Endothelial cell of umbilical vein (primary cell): ENCODE measurements around the gene DAP. TPM values are rescaled to one million over a fixed set of nuclear protein-coding genes. Genes with fewer than 3 reads are reported as not detected.

Experiments
- BruUV-seq: library from RNA; stranded (reverse); fragments of 400-500 nt; replicated peaks from 2 replicates; lab custom pipeline; 2021; lab: Mats Ljungman, UMichigan
- CTCF ChIA-PET: fragments of 300-600, 350-600 bp; sonication (Branson Sonifier 250); formaldehyde crosslinking; loops from one replicate; lab custom pipeline; 2021; ENCODE audit warnings: antibody characterized with exemption, inconsistent platforms; lab: Charles Lee
- POLR2A ChIA-PET: fragments of 300-600, 350-600 bp; sonication (Branson Sonifier 250); formaldehyde crosslinking; loops from one replicate; lab custom pipeline; 2021; ENCODE audit warnings: antibody characterized with exemption, inconsistent platforms; lab: Charles Lee
- DNase-seq: peaks from one replicate; pipeline ENCODE4 v3.0.0-alpha.2; 2011; ENCODE audit warnings: low read depth, low spot score
- FAIRE-seq: peaks from 2 replicates; lab custom pipeline; 2011; peaks lifted over from hg19 to GRCh38; lab: Jason Lieb, UNC
- H2AFZ ChIP-seq: 2 replicates; pipeline ENCODE4 v1.6.0; 2012; ENCODE audit warnings: low read depth, low read length, control low read depth, inconsistent platforms
- H3K27ac ChIP-seq: 2 replicates; pipeline ENCODE4 v1.5.1; 2011; ENCODE audit warnings: low read depth, mild to moderate bottlenecking, control low read depth, low read length, moderate library complexity; ENCODE audit not compliant: insufficient read depth
- H3K27me3 ChIP-seq, 2 experiments: 2 replicates each; pipeline versions ENCODE4 v1.6.0 to v1.6.1; 2011; ENCODE audit warnings: low read length in 2 of 2, mixed read lengths in 1 of 2; ENCODE audit not compliant: control insufficient read depth in 2 of 2, insufficient read depth in 2 of 2
- H3K36me3 ChIP-seq, 2 experiments: 2 replicates in 1 of 2; 3 replicates in 1 of 2; pipeline ENCODE4 v1.5.1; 2011; ENCODE audit warnings: low read length in 2 of 2, mild to moderate bottlenecking in 1 of 2, moderate library complexity in 1 of 2; ENCODE audit not compliant: control insufficient read depth in 2 of 2, insufficient read depth in 2 of 2; ENCODE audit errors: extremely low read depth in 1 of 2
- H3K4me1 ChIP-seq: 3 replicates; pipeline ENCODE4 v1.5.1; 2011; ENCODE audit warnings: mild to moderate bottlenecking, low read length; ENCODE audit not compliant: control insufficient read depth, insufficient read depth; ENCODE audit errors: extremely low read depth
- H3K4me2 ChIP-seq: 2 replicates; pipeline ENCODE4 v1.6.1; 2011; ENCODE audit warnings: low read length, control low read depth, mixed read lengths; ENCODE audit not compliant: insufficient read depth
- H3K4me3 ChIP-seq, 3 experiments: fragments of 200-600 bp in 1 of 3; sonication (generic), shearing (Covaris generic) in 1 of 3; replicated peaks in 1 of 3; 2 replicates each; pipeline ENCODE4 v1.5.1; 2011 to 2016; ENCODE audit warnings: control low read depth in 3 of 3, low read length in 3 of 3, mild to moderate bottlenecking in 2 of 3, inconsistent platforms in 1 of 3, low read depth in 1 of 3, moderate library complexity in 1 of 3; ENCODE audit not compliant: insufficient read depth in 1 of 3
- H3K79me2 ChIP-seq: 2 replicates; pipeline ENCODE4 v1.6.0; 2012; ENCODE audit warnings: low read length, inconsistent platforms; ENCODE audit not compliant: control insufficient read depth, insufficient read depth
- H3K9ac ChIP-seq: replicated peaks from 2 replicates; pipeline ENCODE3; 2011; ENCODE audit warnings: low read length, control low read depth; ENCODE audit not compliant: insufficient read depth; ENCODE audit errors: extremely low read depth
- H3K9me1 ChIP-seq: replicated peaks from 3 replicates; pipeline ENCODE4 v1.6.0; 2011; ENCODE audit warnings: mild to moderate bottlenecking, low read length; ENCODE audit not compliant: control insufficient read depth, insufficient read depth; ENCODE audit errors: extremely low read depth
- H3K9me3 ChIP-seq: replicated peaks from 2 replicates; pipeline ENCODE4 v1.5.1; 2012; ENCODE audit warnings: low read length, inconsistent platforms; ENCODE audit not compliant: control insufficient read depth, insufficient read depth
- H4K20me1 ChIP-seq: replicated peaks from 2 replicates; pipeline ENCODE3; 2011; ENCODE audit warnings: mild to moderate bottlenecking, low read length; ENCODE audit not compliant: control insufficient read depth, insufficient read depth; ENCODE audit errors: extremely low read depth
- CTCF ChIP-seq, 2 donors: IDR thresholded peaks; 1 replicate in 1 of 2; 2 replicates in 1 of 2; pipeline ENCODE4 v1.5.1; 2011; ENCODE audit warnings: low read length in 2 of 2, mild to moderate bottlenecking in 2 of 2, moderate library complexity in 2 of 2, control low read depth in 1 of 2, inconsistent platforms in 1 of 2, low read depth in 1 of 2; ENCODE audit not compliant: insufficient read depth in 1 of 2; ENCODE audit errors: extremely low read depth in 1 of 2
- EZH2 ChIP-seq: IDR thresholded peaks from 2 replicates; pipeline ENCODE4 v1.6.1; 2012; ENCODE audit warnings: borderline replicate concordance, low read depth, mild to moderate bottlenecking, moderate library complexity, low read length, inconsistent platforms; ENCODE audit not compliant: severe bottlenecking
- FOS ChIP-seq: IDR thresholded peaks from 2 replicates; pipeline ENCODE4 v1.6.1; 2011; ENCODE audit warnings: mild to moderate bottlenecking, low read length, moderate library complexity, borderline replicate concordance; ENCODE audit not compliant: insufficient read depth
- GATA2 ChIP-seq: IDR thresholded peaks from 2 replicates; pipeline ENCODE4 v1.7.0; 2011; ENCODE audit warnings: low read depth, mild to moderate bottlenecking, moderate library complexity, mixed read lengths, low read length; ENCODE audit not compliant: insufficient read length, insufficient read depth
- JUN ChIP-seq: IDR thresholded peaks from 2 replicates; pipeline ENCODE4 v1.6.1; 2011; ENCODE audit warnings: borderline replicate concordance, low read depth; ENCODE audit not compliant: insufficient read length, insufficient read depth
- MAX ChIP-seq: IDR thresholded peaks from 2 replicates; pipeline ENCODE4 v1.6.1; 2011; ENCODE audit not compliant: insufficient read depth, insufficient read length
- MYC ChIP-seq: IDR thresholded peaks from one replicate; pipeline ENCODE4 v1.6.1; 2011; ENCODE audit warnings: mild to moderate bottlenecking, low read depth, low read length
- POLR2A ChIP-seq: IDR thresholded peaks from 2 replicates; pipeline ENCODE4 v1.6.1; 2012; ENCODE audit warnings: low read depth, mild to moderate bottlenecking, control low read depth, low read length
- POLR2AphosphoS5 ChIP-seq: IDR thresholded peaks from 2 replicates; pipeline ENCODE4 v1.6.1; 2012; ENCODE audit warnings: low read depth, mild to moderate bottlenecking, control low read depth, low read length, moderate library complexity; ENCODE audit not compliant: insufficient read depth
- dilution Hi-C: fragments of 300-500 bp; cut with MboI; formaldehyde crosslinking; loops from one replicate; pipeline ENCODE4 v1.15.0; 2019; ENCODE audit warnings: low sequenced_read_pairs; ENCODE audit not compliant: extremely low pct_ligation_motif_present
- intact Hi-C: fragments of 100-400 bp; cut with micrococcal nuclease; formaldehyde crosslinking; loops from one replicate; pipeline ENCODE4 v1.10.0; 2022
- polyA plus RNA-seq, 4 experiments: library from polyadenylated mRNA; depleted of rRNA in 3 of 4; stranded (reverse) in 3 of 4; unstranded in 1 of 4; fragments of >200 nt; gene quantifications; 2 replicates each; pipeline versions ENCODE4 v1.2.1 to v1.2.3, GENCODE V29; 2011 to 2012; ENCODE audit warnings: missing spikeins in 1 of 4
- total RNA-seq: library from RNA; stranded (reverse); gene quantifications from 2 replicates; pipeline ENCODE4 v1.2.3, GENCODE V29; 2021

DAP gene
- total and polyA plus RNA-seq, 2 donors (not counting 3 experiments of a cell fraction or from before 2014, with no cell fraction given), result 79.8 to 188 TPM

- Histone ChIP-seq H3K27me3 (no peaks in the 10 kb centered on the region), H3K4me3 (no peak overlapping the region), H4K20me1 (peaks cover 1% of the 10 kb centered on the region), H3K9ac (no peak overlapping the region), H3K9me3 (no peaks in the 10 kb centered on the region), H3K27ac (no peak overlapping the region), H3K79me2 (peaks cover 87% of the 10 kb centered on the region), H3K4me2 (no peak overlapping the region), H3K36me3 (peaks cover 3 to 12% of the 10 kb centered on the region in 2 experiments), H2AFZ (no peak overlapping the region), H3K9me1 (no peaks in the 10 kb centered on the region), H3K4me1 (peaks cover 16% of the 10 kb centered on the region)
- intact Hi-C loops (no loop called here), dilution Hi-C loops (no loop called here)
- POLR2A ChIA-PET, result interaction anchor here (0.5 kb wide), 1 partner anchor 403 kb away, joined by 3 read pairs; no protein-coding TSS in a partner anchor
- FAIRE-seq (no peak), DNase-seq (no peak)
- CTCF ChIA-PET, result interaction anchor here (1.2 kb wide), 1 partner anchor 55 kb away, joined by 3 read pairs; no protein-coding TSS in a partner anchor
- BruUV-seq, result no TSS peak
- TF ChIP-seq GATA2 (no peak), MAX (no peak), JUN (no peak), CTCF (IDR thresholded peaks at IDR 0.05; ENCODE audit: extremely low read depth in 1 of 2, insufficient read depth in 1 of 2, low read depth in 1 of 2, low read length in 2 of 2) (no peak), POLR2A (no peak), MYC (no peak), EZH2 (no peak), POLR2AphosphoS5 (no peak), FOS (no peak)
These were observed 4.0 kb downstream of the DAP start for GRCh38 chr5:10757043-10757442.
